Pancreas (tissue), 10 donors: ENCODE results near the gene TBK1. TPM values are rescaled to one million over a fixed set of nuclear protein-coding genes. Genes with fewer than 3 reads are reported as not detected.
"Not testable (repeated sequence)": the region's sequence is repeated elsewhere in the genome, so short reads cannot be mapped to it uniquely, and the experiment has no call there.

ENCODE experiments used
- ATAC-seq, 4 donors: fragments of 200-7000 bp; cut with Tn5 transposase; one replicate each; pipeline versions ENCODE4 v1.8.0 to v1.9.1; 2020; ENCODE audit warnings: mild to moderate bottlenecking in 4 of 4, moderate library complexity in 4 of 4
- DNase-seq, 6 donors: peaks; one replicate each; pipeline ENCODE4 v3.0.0-alpha.2; 2020
- FAIRE-seq: peaks from 2 replicates; lab custom pipeline; 2012; peaks lifted over from hg19 to GRCh38; lab: Jason Lieb, UNC
- H3K27ac ChIP-seq, 4 donors: fragments of 200-600 bp; sonication (generic); 1 replicate in 3 of 4; 2 replicates in 1 of 4; pipeline versions ENCODE4 v1.5.0 to v1.8.0; 2020
- H3K27me3 ChIP-seq, 4 donors: fragments of 200-600 bp; one replicate each; pipeline ENCODE4 v1.8.0; 2021
- H3K36me3 ChIP-seq, 3 donors: fragments of 200-600 bp; sonication (generic) in 1 of 3; one replicate each; pipeline versions ENCODE4 v1.5.0 to v1.8.0; 2020 to 2021
- H3K4me1 ChIP-seq, 3 donors: fragments of 200-600 bp; one replicate each; pipeline ENCODE4 v1.8.0; 2021
- H3K4me3 ChIP-seq, 4 donors: fragments of 200-600 bp; sonication (generic) in 2 of 4; one replicate each; pipeline versions ENCODE4 v1.5.0 to v1.8.0; 2020 to 2021
- H3K9me3 ChIP-seq, 4 donors: fragments of 200-600 bp; one replicate each; pipeline ENCODE4 v1.8.0; 2021
- WGBS, 2 donors: extraction: QIAGEN DNeasy Blood & Tissue Kit; methylation state at CpG; one replicate each; pipeline ENCODE4 v1.1.7; 2013; 5-methylcytosine and 5-hydroxymethylcytosine counted together
- intact Hi-C, 3 donors: fragments of 100-400 bp; cut with DNase I; formaldehyde crosslinking; loops; one replicate each; pipeline versions ENCODE4 v1.11.1 to v1.14.2; 2022
- polyA plus RNA-seq, 2 donors: library from polyadenylated mRNA; stranded (reverse); fragments of 200-250 nt; gene quantifications; one replicate each; pipeline ENCODE4 v1.2.3, GENCODE V29; 2013
- total RNA-seq, 6 donors: library from RNA; stranded (reverse); fragmentation: NEBNext Ultra II Directional in 4 of 6; extraction: Animal tissue kit (Norgen Biotek cat#: 25700) in 4 of 6; gene quantifications; one replicate each; pipeline versions ENCODE4 v1.2.1 to v1.2.4, GENCODE V29; 2021 to 2023
- TF ChIP-seq, protein P1 (sequence below), 4 donors: fragments of 200-600 bp; sonication (generic) in 3 of 4; IDR thresholded peaks; one replicate each; pipeline versions ENCODE4 v1.5.0 to v1.8.0; 2021; ENCODE audit warnings: antibody characterized with exemption in 4 of 4
- donor health status: healthy with polysubstance abuse.
- donor health status: DM: no; HTN: no; CAD: no; lungs with moderate emphysema.
- donor health status: DM: no; HTN: no; CAD: no.
- donor health status: control.
- donor health status: control.
- donor health status: Bipolar disorder and iron deficiency.
- donor health status: DM: yes; HTN: yes; CAD: no.
- donor health status: DM: no; HTN: no; CAD: no.
- donor health status: DM: no; HTN: no; CAD: no.
- donor health status: DM: yes; HTN: yes; CAD: no.

TBK1 gene
- total and polyA plus RNA-seq, 8 donors, result 4.2 to 9.7 (median 6.2) TPM

DNA sequence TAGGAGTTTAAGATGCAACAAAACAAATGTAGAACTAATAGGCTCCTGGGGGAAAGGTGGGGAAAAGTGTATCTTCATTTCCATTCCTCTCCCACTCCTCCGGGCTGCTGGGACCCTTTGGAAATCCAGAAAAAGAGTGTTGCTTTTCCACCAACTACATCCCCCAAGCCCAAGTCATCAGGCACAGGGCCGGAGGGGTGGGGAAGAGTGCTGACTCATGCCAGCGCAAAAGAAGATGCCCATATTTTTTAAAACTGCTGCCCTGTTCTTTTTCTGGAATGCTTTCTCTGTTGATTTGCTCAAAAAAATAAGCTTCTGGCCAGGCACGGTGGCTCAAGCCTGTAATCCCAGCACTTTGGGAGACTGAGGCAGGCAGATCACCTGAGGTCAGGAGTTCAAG, 70.9 kb downstream of the TBK1 start:
- WGBS, 2 donors, result 69 to 72% methylated on average over 4 of the region's 4 CpGs
- H3K27ac ChIP-seq, result no peak overlapping the region
- no peaks in the 10 kb centered on the region for H3K36me3 ChIP-seq
- no peaks in the 10 kb centered on the region for H3K9me3 ChIP-seq
- no peaks in the 10 kb centered on the region for H3K27me3 ChIP-seq
- no peaks in the 10 kb centered on the region for H3K4me1 ChIP-seq
- DNase-seq (no peak), FAIRE-seq (no peak), ATAC-seq (no peak)
- H3K4me3 ChIP-seq, result no peak overlapping the region
- intact Hi-C loops, result no loop called here
- TF ChIP-seq, protein P1, sequence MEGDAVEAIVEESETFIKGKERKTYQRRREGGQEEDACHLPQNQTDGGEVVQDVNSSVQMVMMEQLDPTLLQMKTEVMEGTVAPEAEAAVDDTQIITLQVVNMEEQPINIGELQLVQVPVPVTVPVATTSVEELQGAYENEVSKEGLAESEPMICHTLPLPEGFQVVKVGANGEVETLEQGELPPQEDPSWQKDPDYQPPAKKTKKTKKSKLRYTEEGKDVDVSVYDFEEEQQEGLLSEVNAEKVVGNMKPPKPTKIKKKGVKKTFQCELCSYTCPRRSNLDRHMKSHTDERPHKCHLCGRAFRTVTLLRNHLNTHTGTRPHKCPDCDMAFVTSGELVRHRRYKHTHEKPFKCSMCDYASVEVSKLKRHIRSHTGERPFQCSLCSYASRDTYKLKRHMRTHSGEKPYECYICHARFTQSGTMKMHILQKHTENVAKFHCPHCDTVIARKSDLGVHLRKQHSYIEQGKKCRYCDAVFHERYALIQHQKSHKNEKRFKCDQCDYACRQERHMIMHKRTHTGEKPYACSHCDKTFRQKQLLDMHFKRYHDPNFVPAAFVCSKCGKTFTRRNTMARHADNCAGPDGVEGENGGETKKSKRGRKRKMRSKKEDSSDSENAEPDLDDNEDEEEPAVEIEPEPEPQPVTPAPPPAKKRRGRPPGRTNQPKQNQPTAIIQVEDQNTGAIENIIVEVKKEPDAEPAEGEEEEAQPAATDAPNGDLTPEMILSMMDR (IDR thresholded peaks at IDR 0.05), result no peak

DNA sequence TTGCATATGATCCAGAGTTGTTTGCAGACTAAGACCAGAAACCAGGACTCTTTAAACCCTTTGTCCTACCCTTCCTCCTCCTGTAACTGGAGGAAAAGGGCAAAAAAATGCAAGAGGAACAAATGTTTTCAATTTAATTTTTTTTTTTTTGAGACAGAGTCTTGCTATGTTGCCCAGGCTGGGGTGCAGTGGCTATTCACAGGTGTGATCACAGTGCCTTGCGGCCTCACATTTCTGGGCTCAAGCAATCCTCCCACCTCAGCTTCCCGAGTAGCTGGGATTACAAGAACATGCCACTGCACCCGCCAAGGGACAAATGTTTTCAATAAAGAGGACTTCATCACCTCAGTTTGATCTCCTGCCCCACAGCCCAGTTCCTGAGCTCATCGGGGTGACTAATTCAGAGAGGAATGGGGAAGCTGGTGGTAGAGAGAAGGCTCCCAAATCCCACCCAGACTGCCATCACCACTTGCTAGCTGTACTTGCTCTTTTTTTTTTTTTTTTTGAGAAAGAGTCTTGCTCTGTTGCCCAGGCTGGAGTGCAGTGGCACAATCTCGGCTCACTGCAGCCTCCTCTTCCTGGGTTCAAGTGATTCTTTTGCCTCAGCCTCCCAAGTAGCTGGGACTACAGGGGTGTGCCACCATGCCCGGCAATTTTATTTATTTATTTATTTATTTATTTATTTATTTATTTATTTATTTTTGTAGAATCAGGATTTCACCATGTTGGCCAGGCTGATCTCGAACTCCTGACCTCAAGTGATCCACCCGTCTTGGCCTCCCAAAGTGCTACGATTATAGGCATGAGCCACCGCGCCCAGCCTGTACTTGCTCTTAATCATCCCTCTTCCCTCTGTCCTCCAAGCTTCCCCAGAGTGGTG, 71.9 kb downstream of the TBK1 start:
- H3K4me3 ChIP-seq, DNase-seq, H3K36me3 ChIP-seq, H3K27me3 ChIP-seq, FAIRE-seq, H3K9me3 ChIP-seq, H3K4me1 ChIP-seq, H3K27ac ChIP-seq, ATAC-seq, intact Hi-C loops: not testable (repeated sequence)
- 89 to 93% methylated on average over 11 of the region's 11 CpGs for WGBS, 2 donors

DNA sequence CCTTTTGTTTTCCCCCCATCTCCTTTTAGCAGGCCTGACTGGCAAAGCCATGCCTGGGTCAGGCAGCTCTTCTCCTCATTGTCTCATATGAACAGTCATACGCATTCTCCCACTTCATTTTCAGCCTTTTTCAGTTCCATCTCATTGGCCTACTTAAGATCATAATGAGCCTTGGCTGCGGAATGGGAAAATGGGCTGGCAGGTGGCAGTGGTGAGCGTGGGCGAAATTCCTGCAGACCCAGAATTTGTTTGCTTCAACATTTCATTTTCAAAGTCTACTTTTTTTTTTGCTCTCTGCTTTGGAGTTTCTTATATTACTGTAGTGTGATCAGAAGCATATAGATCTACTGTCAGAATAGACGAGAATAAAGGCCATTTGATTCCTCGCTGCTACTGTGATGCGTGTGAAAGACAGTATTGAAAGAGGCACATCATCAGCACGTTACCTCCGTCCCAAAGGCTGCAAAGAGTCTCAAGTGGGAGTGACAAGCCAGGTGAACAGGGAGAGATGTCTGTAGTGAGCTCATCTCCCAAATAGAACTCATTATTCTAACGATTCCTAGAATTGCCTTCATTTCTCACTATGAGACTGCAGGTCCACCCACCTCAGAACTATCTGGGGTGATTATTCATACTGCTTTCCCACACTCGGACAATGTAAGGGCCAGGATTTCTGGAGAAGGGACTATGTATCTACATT, 73.7 kb downstream of the TBK1 start:
- intact Hi-C loops, result no loop called here
- no peaks in the 10 kb centered on the region for H3K27me3 ChIP-seq
- H3K9me3 ChIP-seq, result no peaks in the 10 kb centered on the region
- TF ChIP-seq, protein P1 (IDR thresholded peaks at IDR 0.05), result no peak
- ATAC-seq (no peak), DNase-seq (no peak), FAIRE-seq (no peak)
- H3K36me3 ChIP-seq, result no peaks in the 10 kb centered on the region
- no peak overlapping the region for H3K4me3 ChIP-seq
- H3K27ac ChIP-seq, result no peak overlapping the region
- no peaks in the 10 kb centered on the region for H3K4me1 ChIP-seq
- 82 to 89% methylated on average over 11 of the region's 11 CpGs for WGBS, 2 donors

DNA sequence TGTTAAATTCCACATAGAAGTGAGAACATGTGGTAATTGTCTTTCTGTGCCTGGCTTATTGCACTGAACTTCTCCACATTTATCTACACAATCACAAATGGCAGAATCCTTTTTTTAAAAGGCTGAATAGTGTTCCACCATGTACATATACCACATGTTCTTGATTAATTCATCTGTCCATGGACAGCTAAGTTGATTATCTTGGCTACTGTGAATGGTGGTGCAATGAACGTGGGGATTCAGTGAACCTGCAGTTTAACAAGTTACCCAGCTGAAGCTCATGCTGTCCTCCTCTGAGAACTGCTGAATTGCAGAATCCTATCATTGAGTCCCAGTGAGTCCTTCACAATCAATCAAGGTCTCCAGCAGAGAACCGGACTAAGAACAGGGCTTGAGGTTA, 74.9 kb downstream of the TBK1 start:
- H3K27ac ChIP-seq, result no peak overlapping the region
- ATAC-seq (no peak), DNase-seq (no peak), FAIRE-seq (no peak)
- intact Hi-C loops, result no loop called here
- 23 to 34% methylated on average over 2 of the region's 2 CpGs for WGBS, 2 donors
- H3K36me3 ChIP-seq, result no peaks in the 10 kb centered on the region
- TF ChIP-seq, protein P1 (IDR thresholded peaks at IDR 0.05), result no peak
- H3K9me3 ChIP-seq, result no peaks in the 10 kb centered on the region
- H3K4me1 ChIP-seq, result no peaks in the 10 kb centered on the region
- H3K27me3 ChIP-seq, result no peaks in the 10 kb centered on the region
- no peak overlapping the region for H3K4me3 ChIP-seq

DNA sequence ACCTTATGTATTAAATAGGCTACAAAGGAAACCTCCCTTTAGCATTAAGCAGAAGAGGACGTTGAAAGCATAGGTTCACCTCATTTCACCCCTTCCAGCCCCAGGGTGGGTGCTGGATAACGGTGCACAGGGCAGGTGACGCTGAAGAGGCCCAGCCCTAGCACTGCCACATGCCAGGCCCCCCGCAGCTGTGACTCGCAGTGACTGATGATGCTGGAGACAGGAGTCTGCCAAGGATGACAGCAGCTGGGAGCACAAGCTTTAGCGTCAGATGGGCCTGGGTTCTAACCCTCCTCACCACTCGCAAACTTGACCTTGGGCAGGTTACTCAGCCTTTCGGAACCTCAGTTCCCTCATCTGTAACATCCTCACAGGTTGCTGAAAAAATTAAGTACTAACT, 76.7 kb downstream of the TBK1 start:
- Histone ChIP-seq H3K36me3 (no peaks in the 10 kb centered on the region), H3K9me3 (no peaks in the 10 kb centered on the region), H3K27ac (no peak overlapping the region), H3K27me3 (no peaks in the 10 kb centered on the region), H3K4me1 (no peaks in the 10 kb centered on the region), H3K4me3 (no peak overlapping the region)
- intact Hi-C loops, result no loop called here
- FAIRE-seq (no peak), DNase-seq (no peak), ATAC-seq (no peak)
- TF ChIP-seq, protein P1 (IDR thresholded peaks at IDR 0.05), result no peak
- 79% methylated on average over 8 of the region's 8 CpGs for WGBS, 2 donors
